IPS DF 4.7 (cell line): Measurements from ENCODE around the gene TSPY10.
"Not testable (repeated sequence)": the region's sequence is repeated elsewhere in the genome, so short reads cannot be mapped to it uniquely, and the experiment has no call there.

Source experiments
- DNase-seq: peaks from one replicate; pipeline ENCODE4 v3.0.0-alpha.2; 2013; ENCODE audit warnings: low spot score; ENCODE audit errors: extremely low read depth

The TSPY10 gene, protein sequence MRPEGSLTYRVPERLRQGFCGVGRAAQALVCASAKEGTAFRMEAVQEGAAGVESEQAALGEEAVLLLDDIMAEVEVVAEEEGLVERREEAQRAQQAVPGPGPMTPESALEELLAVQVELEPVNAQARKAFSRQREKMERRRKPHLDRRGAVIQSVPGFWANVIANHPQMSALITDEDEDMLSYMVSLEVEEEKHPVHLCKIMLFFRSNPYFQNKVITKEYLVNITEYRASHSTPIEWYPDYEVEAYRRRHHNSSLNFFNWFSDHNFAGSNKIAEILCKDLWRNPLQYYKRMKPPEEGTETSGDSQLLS

GRCh38 chrY:9527580-9527979 lies at the start of gene TSPY10:
Gene TSPY10, plus strand, starts transcription at chrY:9527880. Its CDS starts 46 bp downstream, at chrY:9527926.
- DNase-seq = not testable (repeated sequence)

- not testable (repeated sequence) for DNase-seq
Observed at GRCh38 chrY:9486967-9487366, 40.7 kb upstream of the TSPY10 start, which contains the start of gene TSPY9. Gene TSPY9, plus strand, starts transcription at chrY:9487267. Its CDS starts 46 bp downstream, at chrY:9487313.

DNA sequence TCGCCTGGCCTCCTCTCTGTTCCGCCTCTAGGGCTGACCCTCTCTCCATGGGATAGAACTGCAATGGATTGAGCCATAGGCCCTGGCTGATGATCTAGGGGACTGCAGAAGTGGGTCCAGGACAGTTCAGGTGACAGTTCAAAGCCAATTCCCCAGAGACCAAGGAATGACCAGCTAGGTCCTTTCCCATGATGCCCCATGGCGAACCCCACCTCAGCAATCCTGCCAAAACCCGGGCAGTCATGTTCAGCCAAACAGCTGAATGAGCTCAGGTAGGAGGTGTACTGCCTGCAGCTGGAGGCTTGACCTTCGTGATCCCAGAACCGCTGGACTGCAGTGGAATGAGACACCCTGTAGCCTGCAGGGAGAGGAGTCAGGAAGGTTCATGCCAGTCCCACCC lies 23.3 kb upstream of the TSPY10 start:
- not testable (repeated sequence) for DNase-seq

- not testable (repeated sequence) for DNase-seq
Observed at GRCh38 chrY:9516287-9516686, 11.4 kb upstream of the TSPY10 start.
